GM18526 (cell line): ENCODE results near the gene ITGA1.

Experiments used
- POLR2A ChIP-seq: IDR thresholded peaks from 3 replicates; pipeline ENCODE4 v1.6.1; 2011; ENCODE audit not compliant: insufficient read length; ENCODE audit errors: extremely low read depth

ITGA1 gene

DNA sequence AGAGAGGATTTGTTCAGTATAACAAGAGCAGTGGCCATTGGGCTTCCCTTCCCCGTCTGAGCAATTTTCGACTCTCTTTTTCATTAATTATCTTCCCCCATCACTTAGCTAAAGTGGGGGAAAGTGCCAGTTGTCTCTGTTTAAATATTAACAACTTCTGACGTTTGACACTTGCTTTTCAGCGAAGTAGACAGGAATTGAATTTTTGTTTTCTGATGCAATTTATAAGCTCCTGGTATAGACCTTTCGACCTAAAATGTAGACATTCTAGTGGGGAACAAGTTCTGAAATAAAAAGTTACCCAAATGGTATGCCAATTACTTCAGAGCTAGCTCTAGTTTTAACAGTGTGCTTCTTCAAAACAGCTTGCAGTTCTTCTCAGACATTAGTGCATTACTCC lies 100.6 kb downstream of the ITGA1 start:
- no peak for TF ChIP-seq POLR2A

DNA sequence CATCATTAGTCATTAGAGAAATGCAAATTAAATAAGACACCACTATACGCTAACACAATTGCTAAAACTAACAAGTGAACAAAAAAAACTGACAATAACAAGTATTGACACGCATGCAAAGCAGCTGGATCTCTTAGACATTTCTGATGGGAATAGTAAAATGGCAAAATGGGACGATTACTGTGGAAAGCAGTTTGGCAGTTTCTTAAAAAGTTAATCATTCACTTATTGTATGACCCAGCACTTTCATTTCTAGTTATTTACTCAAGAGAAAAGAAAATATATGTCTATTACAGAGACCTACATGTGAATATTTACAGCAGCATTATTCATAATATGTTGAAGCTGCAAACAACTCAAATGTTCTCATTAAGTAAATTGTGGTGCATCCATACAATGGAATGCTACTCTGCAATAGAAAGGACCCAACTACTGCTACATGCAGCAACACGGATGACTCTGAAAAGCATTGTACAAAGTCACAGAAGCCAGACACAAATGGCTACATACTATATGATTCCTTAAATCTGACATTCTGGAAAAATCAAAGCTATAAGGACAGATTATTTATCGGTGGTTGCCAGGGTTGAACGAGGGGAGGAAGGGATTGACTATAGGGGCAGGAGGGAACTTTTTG lies 104.6 kb downstream of the ITGA1 start:
- no peak for TF ChIP-seq POLR2A

DNA sequence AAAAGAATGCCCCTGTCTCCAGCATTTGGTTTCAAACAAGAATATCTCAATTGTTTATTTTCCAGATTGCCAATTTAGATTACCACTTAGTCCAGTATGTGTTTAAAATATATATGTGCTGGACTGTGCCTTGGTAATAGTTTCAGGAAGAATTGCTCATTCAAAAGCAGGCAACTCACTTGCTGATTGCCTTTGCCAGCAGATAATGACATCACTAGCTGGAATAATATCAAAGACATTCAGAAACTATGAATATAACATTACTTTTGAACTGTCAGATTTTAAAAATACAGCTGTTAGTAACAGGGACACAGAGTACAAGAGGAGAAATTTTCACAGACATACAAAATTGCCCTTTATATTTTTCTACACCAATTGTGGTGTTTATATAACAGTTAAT lies 105.4 kb downstream of the ITGA1 start:
- no peak for TF ChIP-seq POLR2A

DNA sequence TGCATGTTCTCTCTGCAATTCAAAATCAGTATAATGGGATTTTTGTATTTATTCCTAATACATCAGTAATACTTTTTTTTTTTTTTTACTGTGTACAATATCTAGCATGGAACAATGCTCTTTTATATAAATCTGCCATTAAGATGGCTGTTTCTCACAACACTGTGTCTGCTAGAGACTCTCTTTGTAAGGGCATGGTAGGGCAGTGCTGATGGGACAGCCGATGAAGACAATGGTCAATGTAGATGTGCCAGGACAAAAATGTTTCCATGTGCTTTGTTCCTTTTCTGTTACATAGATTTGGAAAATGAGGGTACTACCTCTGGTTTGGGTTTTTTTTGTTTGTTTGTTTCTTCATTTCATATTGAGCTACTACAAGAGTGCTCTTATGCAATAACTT lies 106.1 kb downstream of the ITGA1 start:
- TF ChIP-seq POLR2A, result no peak

DNA sequence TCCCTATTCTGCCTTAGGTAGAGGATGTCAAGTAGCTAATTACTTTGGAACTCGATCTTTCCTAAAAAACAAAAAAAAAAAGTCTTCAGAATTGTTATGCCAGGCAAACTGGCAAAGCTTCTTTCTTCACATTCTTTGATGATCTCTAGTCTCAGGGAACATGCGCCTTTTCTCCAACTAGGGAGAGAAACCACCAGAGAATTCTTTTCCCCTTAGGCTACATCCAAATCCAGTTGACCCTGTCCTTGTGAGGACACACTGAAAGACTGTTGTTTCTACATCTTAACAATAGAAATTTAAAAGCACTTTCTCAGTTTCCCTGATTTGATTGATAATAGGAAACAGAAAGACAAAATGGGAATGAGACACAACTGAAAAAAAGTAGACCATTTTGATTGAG lies 106.7 kb downstream of the ITGA1 start:
- no peak for TF ChIP-seq POLR2A

DNA sequence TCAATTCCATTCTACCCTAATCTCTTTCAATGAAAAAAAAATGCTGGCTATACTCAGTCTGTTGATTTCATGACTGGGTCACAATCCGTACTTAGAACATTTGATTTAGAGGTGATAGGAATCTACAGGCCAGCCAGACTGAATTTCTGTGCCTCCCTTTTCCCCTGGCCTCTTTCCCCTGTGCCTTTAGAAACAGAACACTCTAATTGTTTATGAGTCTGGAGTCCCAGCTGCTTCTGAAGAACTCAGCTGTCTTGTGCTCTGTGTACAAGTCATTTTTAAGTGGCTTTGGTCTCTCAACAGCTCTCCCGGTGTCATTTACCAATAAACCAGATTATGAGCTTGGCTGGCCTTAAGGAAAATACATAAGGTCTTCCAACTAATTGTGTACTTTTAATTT lies 107.4 kb downstream of the ITGA1 start:
- TF ChIP-seq POLR2A, result no peak

DNA sequence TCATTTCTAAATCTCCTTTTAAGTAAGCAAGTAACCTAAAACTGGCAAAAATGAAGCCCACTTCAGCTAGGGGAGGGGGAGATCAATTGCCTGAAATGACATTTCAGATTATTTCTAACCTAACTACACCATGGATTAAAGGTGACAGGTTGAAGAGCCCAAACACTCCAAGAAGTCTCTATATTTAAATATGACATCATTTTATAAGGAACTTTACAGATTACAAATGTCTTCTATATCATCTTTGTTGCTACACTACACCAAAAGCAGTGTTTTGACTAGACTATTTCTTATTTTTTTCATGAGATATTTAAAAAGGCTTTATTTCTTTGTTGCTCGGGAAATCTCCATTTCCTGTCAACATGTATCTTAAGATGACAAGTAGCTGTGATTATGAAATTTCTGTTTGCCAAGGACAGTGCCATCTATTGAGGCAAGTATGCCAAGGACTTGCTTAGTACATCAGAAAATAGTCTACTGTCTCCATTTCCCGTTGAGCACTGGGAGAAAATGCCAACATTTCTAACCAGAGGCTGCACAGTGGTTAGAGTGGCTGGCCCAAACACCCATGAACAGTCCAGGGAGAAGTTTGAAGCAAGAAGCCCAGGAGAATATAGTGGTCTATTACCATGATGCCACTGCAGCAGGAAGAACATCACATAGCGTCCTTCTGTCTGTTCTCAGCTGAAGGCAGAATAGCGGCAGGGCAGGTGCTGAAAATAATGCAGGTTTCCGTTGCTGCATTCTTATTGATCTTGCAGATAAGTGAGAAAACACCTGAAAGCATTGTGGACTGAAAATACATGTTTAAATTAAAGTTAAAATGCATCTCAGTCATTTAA lies 108.1 kb downstream of the ITGA1 start:
- TF ChIP-seq POLR2A, result no peak

DNA sequence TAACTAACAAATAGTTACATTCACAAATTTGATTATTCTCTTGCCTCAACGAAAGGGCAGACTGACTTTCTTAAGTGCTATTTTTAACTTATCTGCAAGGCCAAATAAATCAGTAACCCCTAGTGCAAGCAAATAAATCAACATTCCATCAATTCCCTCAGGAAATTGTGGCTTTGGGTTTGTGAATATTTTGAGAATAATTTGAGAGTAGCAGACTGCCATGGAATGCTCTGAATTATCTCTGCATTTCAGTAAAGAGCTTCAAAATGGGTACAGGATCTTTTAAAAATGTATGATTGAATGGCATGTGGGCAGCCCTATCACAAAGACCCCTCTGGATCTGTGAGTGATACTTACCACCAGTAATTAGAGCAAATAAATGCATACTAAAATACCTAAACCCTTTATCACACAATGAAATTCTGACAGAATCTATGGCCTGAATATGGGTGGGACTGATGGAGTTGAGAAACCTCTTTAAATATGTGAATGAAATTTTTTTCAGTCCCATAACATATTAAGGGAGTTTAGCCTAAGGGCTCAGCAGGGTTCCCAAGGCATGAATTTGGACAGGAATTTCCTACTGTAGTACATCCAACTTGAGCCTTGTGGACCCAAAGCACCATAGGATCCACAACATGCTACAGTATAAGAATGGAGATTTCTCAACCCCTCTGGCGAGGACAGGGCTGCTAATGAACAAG lies 109.0 kb downstream of the ITGA1 start:
- no peak for TF ChIP-seq POLR2A

DNA sequence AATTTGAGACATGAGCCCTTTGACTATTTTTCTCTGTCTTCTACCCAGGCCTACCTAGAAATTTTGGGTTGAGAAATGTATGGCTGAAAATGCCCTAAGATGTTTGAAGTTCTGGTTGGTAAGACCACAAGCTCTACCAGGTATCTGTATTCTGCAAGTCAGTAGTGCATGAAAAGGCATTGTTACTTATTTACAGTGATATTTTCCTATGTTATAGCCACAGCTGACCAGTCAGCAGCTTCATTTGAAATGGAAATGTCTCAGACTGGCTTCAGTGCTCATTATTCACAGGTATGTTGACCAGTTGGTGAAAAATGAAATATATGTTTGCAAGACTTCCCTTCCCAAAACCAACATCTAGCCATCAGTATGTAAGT lies 109.5 kb downstream of the ITGA1 start:
- no peak for TF ChIP-seq POLR2A

DNA sequence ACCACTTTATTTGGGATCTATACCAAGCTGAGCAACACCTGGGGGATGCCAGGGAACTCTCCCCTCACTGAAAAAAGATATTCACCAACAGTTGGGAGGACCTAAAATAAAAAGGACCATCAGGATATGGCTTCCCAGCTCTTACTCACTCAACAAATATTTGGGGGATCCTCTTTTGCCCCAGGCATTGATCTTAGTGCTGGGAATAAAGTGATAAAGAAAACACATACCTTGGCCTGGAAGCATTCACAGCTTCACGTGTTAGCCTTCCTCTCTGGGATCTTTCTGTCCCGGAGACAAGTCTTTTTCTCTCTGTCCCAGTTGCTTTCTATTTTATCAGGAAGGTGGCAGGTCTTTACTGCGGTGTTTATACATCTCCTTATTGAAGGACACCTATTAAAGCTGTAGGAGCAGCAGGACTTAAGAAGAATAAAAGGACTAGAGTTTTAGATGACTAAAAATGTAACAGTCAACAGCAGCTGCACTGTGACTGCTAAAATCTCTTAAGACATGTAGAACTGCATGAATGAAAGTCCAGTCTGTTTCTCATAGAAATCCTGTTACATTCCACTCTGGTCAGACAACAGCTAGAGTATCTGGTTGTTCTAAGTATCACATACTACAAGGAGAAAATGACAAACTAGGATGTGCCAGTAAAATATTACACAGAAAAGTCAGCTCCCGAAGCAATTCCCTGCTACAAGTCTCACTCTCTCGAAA lies 111.4 kb downstream of the ITGA1 start:
- TF ChIP-seq POLR2A, result no peak

DNA sequence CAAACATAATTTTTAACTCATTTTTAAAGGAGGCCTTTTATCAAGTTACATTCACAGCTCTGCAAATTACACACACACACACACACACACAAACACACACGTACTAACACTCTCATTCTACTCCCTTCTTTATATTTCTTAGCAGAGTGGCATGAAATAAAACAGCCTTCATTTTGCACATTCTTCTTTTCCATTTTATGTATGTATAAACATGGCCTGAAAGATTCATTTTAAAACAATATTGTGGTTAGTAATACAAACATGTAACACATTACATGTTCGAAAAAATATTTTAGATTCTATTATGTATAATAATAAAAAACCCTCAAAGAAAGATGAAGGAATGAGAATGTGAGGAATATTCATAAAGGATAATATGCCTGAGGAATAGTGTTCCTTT lies 115.4 kb downstream of the ITGA1 start:
- no peak for TF ChIP-seq POLR2A

DNA sequence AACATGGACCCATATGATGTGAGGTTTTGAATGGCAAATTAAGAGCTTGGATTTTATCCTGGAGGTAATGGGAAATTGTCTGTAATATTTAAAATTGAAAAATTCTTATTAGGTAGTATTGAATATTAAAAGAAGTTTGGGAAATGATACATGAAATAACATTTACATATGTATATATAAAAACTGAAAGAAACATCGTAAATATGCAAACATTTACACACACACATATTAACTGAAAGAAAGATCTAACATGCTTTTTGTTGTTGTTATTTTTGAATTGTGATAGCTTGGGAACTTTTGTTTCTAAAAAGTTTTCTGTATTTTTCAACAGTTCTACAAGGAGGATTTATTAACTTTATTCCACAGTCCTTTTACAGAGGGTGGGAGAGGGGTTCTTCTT lies 118.6 kb downstream of the ITGA1 start:
- TF ChIP-seq POLR2A, result no peak

DNA sequence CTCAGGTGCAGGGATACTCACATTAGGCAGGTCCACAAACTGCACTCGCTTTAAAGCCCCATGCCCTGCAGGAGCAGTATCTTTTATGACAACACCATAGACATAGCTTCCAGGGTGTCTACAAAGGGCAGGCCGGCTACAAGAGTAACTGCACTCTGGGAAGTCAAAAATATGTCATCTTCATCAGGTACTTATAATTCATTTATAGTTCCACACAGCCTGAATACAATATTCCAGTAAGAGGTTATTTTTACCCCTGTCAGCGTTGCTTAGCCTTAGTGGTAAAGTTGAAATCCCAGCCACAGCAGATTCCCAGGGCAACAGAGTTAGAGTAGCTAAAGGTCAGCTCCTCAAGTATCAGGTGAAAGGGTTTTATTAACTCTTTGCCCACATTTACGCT lies 119.1 kb downstream of the ITGA1 start:
- TF ChIP-seq POLR2A, result no peak

DNA sequence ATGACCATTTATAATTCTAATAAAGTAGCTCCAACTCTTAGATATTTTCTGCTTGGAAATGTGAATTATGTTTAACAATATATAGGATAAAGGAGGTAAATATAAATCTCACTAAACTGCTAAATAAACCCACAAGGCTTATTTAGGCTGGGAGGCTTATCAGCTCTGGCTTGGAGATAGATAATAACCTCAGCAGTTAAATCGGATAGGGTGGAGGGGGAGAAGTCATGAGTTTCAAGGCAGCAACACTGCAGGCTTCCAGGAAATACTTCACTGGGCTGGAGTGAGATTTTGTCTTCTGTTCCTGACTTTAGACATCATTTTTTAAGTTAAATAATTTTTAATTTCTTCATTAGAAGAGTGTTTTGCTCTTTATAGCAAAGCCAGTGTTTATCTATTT lies 121.5 kb downstream of the ITGA1 start:
- no peak for TF ChIP-seq POLR2A

DNA sequence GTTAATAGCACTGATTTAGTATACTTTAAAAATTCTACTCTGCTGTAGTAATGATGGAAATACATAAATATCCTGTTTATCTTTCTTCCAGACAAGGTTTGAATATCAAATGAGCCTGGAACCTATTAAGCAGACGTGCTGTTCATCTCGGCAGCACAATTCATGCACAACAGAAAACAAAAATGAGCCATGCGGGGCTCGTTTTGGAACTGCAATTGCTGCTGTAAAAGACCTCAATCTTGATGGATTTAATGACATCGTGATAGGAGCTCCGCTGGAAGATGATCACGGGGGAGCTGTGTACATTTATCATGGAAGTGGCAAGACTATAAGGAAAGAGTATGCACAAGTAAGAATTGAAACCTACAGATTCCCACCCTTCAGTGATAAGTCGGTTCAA lies 122.4 kb downstream of the ITGA1 start:
- TF ChIP-seq POLR2A, result no peak
